Keratinocyte (primary cell): ENCODE results near the gene PCNX1.

ENCODE experiments used
- EZH2 ChIP-seq: IDR thresholded peaks from one replicate; pipeline ENCODE4 v1.6.1; 2012; ENCODE audit warnings: inconsistent platforms, mild to moderate bottlenecking, low read length, moderate library complexity
- TF ChIP-seq, protein P1 (sequence below), 3 experiments: IDR thresholded peaks in 1 of 3; conservative IDR thresholded peaks in 1 of 3; optimal IDR thresholded peaks in 1 of 3; 2 replicates in 2 of 3; 3 replicates in 1 of 3; pipeline versions ENCODE3 to v1.5.1; 2011; ENCODE audit warnings: low read length in 3 of 3, mild to moderate bottlenecking in 3 of 3, moderate library complexity in 2 of 3, control low read depth in 1 of 3, inconsistent platforms in 1 of 3; ENCODE audit not compliant: insufficient read depth in 2 of 3; ENCODE audit errors: extremely low read depth in 1 of 3

DNA sequence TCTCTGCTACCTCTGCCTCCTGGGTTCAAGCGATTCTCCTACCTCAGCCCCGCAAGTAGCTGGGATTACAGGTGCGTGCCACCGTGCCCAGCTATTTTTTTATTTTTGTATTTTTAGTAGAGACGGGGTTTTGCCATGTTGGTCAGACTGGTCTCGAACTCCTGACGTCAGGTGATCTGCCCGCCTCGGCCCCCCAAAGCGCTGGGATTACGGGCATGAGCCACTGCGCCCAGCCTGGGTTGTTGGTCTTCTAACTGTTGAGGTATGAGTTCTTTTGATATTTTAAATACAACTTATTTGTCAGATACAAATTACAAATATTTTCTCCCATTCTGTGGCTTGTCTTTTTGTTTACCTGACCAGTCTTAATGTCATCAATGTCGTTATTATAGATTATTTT is 95.9 kb downstream of the PCNX1 start:
- TF ChIP-seq, protein P1, sequence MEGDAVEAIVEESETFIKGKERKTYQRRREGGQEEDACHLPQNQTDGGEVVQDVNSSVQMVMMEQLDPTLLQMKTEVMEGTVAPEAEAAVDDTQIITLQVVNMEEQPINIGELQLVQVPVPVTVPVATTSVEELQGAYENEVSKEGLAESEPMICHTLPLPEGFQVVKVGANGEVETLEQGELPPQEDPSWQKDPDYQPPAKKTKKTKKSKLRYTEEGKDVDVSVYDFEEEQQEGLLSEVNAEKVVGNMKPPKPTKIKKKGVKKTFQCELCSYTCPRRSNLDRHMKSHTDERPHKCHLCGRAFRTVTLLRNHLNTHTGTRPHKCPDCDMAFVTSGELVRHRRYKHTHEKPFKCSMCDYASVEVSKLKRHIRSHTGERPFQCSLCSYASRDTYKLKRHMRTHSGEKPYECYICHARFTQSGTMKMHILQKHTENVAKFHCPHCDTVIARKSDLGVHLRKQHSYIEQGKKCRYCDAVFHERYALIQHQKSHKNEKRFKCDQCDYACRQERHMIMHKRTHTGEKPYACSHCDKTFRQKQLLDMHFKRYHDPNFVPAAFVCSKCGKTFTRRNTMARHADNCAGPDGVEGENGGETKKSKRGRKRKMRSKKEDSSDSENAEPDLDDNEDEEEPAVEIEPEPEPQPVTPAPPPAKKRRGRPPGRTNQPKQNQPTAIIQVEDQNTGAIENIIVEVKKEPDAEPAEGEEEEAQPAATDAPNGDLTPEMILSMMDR (optimal IDR thresholded peaks at IDR 0.05 in 1 of 3, IDR thresholded peaks at IDR 0.05 in 1 of 3, conservative IDR thresholded peaks at IDR 0.05 in 1 of 3; ENCODE audit: extremely low read depth in 1 of 3, insufficient read depth in 2 of 3, low read length in 3 of 3): no peak
- TF ChIP-seq EZH2: no peak
